Thyroid gland (tissue), 4 donors: Measurements from ENCODE around the gene RNF111. TPM values are rescaled to one million over a fixed set of nuclear protein-coding genes. Genes with fewer than 3 reads are reported as not detected.

Source experiments
- DNase-seq, 2 donors: peaks; one replicate each; pipeline ENCODE4 v3.0.0-alpha.2; 2019
- H3K27ac ChIP-seq, 3 donors: fragments of 200-600 bp; sonication (generic); 1 replicate in 2 of 3; 2 replicates in 1 of 3; pipeline ENCODE4 v1.5.1; 2016 to 2019; ENCODE audit warnings: mild to moderate bottlenecking in 1 of 3, moderate library complexity in 1 of 3
- H3K27me3 ChIP-seq: fragments of 200-600 bp; sonication (generic); one replicate; pipeline ENCODE4 v1.5.1; 2019
- H3K36me3 ChIP-seq, 2 donors: fragments of 200-600 bp; sonication (generic); one replicate each; pipeline ENCODE4 v1.5.1; 2016 to 2019
- H3K4me1 ChIP-seq, 2 donors: fragments of 200-600 bp; sonication (generic); one replicate each; pipeline ENCODE4 v1.5.1; 2017 to 2019
- H3K4me3 ChIP-seq, 3 donors: fragments of 200-600 bp; sonication (generic); replicated peaks in 1 of 3; 1 replicate in 2 of 3; 2 replicates in 1 of 3; pipeline ENCODE4 v1.5.1; 2016; ENCODE audit warnings: mild to moderate bottlenecking in 1 of 3
- H3K9me3 ChIP-seq: fragments of 200-600 bp; sonication (generic); one replicate; pipeline ENCODE4 v1.5.1; 2017
- CTCF ChIP-seq, 6 experiments: fragments of 200-600 bp in 3 of 6; fragments of 450-650 bp in 3 of 6; sonication (generic) in 3 of 6; IDR thresholded peaks; one replicate each; pipeline ENCODE4 v1.5.1; 2016 to 2019; ENCODE audit warnings: antibody characterized with exemption in 6 of 6, mild to moderate bottlenecking in 2 of 6, inconsistent platforms in 1 of 6, moderate library complexity in 1 of 6
- POLR2A ChIP-seq, 2 donors: fragments of 450-650 bp; IDR thresholded peaks; one replicate each; pipeline ENCODE4 v1.6.1; 2017; ENCODE audit warnings: antibody characterized with exemption in 2 of 2, mild to moderate bottlenecking in 2 of 2, moderate library complexity in 1 of 2
- WGBS, 2 donors: methylation state at CpG; one replicate each; pipeline ENCODE4 v1.1.5; 2017; 5-methylcytosine and 5-hydroxymethylcytosine counted together
- intact Hi-C: fragments of 100-400 bp; cut with DNase I; formaldehyde crosslinking; loops from one replicate; pipeline ENCODE4 v1.15.1; 2023
- total RNA-seq, 4 donors: library from RNA; depleted of rRNA; stranded (reverse); fragments of >200 nt; gene quantifications; one replicate each; pipeline ENCODE4 v1.2.3, GENCODE V29; 2016

RNF111 gene
- total RNA-seq, 4 donors from 2014 or later: 19.1 to 33.2 (median 27.4) TPM

DNA sequence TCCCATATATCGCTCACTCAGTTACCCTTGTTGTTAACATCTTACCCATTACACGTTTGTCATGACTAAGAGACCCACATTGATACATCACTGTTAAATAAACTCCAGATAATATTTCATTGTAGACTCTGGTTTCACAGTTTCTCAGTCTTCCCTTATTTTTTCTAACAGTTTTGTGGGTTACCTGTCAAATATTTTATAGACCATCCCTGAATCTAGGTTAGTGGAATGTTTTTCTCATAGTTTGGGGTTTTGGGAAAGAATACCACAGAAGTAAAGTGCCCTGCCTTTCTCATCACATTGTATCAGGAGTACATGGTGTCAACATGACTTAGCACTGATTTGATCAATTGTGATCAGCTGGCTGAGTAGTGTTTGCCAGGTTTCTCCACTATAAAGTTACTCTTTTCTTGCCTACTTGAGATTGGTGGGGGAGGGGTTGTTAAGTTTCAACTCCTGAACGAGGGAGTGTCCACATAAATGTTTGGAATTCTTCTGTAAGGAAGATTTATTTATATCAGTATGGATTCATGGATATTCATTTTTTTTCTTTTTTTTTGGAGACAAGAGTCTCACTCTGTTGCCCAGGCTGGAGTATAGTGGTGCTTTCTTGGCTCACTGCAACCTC lies 25.9 kb downstream of the RNF111 start:
- H3K4me1 ChIP-seq: peaks cover 5 to 14% of the 10 kb centered on the region in 2 donors
- intact Hi-C loops: no loop called here
- 78 to 80% methylated on average over 3 of the region's 3 CpGs for WGBS, 2 donors
- DNase-seq: no peak
- no peak overlapping the region for H3K27ac ChIP-seq
- no peaks in the 10 kb centered on the region for H3K36me3 ChIP-seq
- no peaks in the 10 kb centered on the region for H3K27me3 ChIP-seq
- H3K4me3 ChIP-seq: no peak overlapping the region
- no peaks in the 10 kb centered on the region for H3K9me3 ChIP-seq
- TF ChIP-seq POLR2A (IDR thresholded peaks at IDR 0.05) (no peak), CTCF (IDR thresholded peaks at IDR 0.05) (no peak)

DNA sequence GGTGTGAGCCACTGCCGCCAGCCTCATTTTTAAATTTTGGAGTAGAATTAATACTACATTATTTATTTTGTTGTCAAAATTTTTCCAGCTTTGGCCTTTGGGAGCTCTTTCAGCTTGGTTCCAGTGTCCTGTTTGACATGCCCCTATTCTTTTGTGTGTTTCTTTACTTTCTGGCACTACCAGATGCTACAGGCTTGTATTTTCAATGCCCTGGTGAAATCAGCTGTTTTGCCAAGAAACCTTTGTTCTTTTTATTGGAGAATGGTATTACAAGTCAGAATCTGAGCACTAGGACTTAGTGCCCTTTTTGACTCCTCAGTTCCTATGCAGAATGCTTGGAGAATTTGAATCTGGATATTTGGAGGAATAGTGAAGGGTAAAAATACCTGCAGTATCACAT lies 26.6 kb downstream of the RNF111 start:
- WGBS, 2 donors: 95 to 100% methylated on average over 1 of the region's 1 CpG
- intact Hi-C loops: no loop called here
- H3K4me1 ChIP-seq: peaks cover 5 to 14% of the 10 kb centered on the region in 2 donors
- TF ChIP-seq POLR2A (IDR thresholded peaks at IDR 0.05) (no peak), CTCF (IDR thresholded peaks at IDR 0.05) (no peak)
- H3K27me3 ChIP-seq: no peaks in the 10 kb centered on the region
- H3K36me3 ChIP-seq: no peaks in the 10 kb centered on the region
- no peak for DNase-seq
- no peaks in the 10 kb centered on the region for H3K9me3 ChIP-seq
- no peak overlapping the region for H3K4me3 ChIP-seq
- H3K27ac ChIP-seq: no peak overlapping the region

GRCh38 chr15:59017449-59017848 lies 30.0 kb downstream of the RNF111 start:
- Histone ChIP-seq H3K4me3 (no peak overlapping the region), H3K27me3 (no peaks in the 10 kb centered on the region), H3K4me1 (peaks cover 5 to 14% of the 10 kb centered on the region in 2 donors), H3K36me3 (no peaks in the 10 kb centered on the region), H3K9me3 (no peaks in the 10 kb centered on the region), H3K27ac (no peak overlapping the region)
- 91 to 97% methylated on average over 2 of the region's 2 CpGs for WGBS, 2 donors
- intact Hi-C loops: no loop called here
- TF ChIP-seq CTCF (IDR thresholded peaks at IDR 0.05) (no peak), POLR2A (IDR thresholded peaks at IDR 0.05) (no peak)
- no peak for DNase-seq

GRCh38 chr15:59018833-59019232 lies 31.4 kb downstream of the RNF111 start:
- peak; percentile 11 to 16 for DNase-seq
- peaks cover 3 to 5% of the 10 kb centered on the region in 2 donors for H3K4me1 ChIP-seq
- TF ChIP-seq CTCF (IDR thresholded peaks at IDR 0.05) (no peak), POLR2A (IDR thresholded peaks at IDR 0.05) (no peak)
- no peaks in the 10 kb centered on the region for H3K9me3 ChIP-seq
- intact Hi-C loops: no loop called here
- no peak overlapping the region for H3K27ac ChIP-seq
- no peaks in the 10 kb centered on the region for H3K27me3 ChIP-seq
- no peak overlapping the region for H3K4me3 ChIP-seq
- H3K36me3 ChIP-seq: no peaks in the 10 kb centered on the region
- WGBS, 2 donors: 71 to 76% methylated on average over 5 of the region's 5 CpGs

DNA sequence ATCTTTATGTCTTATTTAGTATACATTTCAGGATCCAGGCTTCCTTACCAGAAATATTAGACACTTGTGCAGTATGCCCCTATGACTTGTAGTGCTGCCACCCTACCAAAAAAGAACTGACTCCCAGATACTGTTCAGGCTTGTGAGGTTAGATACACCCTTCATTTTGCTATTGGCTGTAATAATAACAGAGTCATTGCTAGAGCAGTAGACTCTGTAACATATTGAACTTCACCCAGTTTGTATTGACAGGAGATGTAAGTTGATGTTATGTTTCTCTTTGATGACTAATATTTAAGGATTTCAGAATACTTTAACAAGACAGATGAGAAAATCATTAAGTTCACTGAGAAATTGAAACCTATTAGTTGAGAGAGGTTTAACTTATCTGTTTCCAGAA lies 32.9 kb downstream of the RNF111 start:
- no peak overlapping the region for H3K27ac ChIP-seq
- intact Hi-C loops: no loop called here
- no peak for TF ChIP-seq POLR2A (IDR thresholded peaks at IDR 0.05)
- TF ChIP-seq CTCF (IDR thresholded peaks at IDR 0.05): no peak
- H3K27me3 ChIP-seq: no peaks in the 10 kb centered on the region
- no peak overlapping the region for H3K4me3 ChIP-seq
- no peaks in the 10 kb centered on the region for H3K9me3 ChIP-seq
- H3K4me1 ChIP-seq: no peaks in the 10 kb centered on the region
- H3K36me3 ChIP-seq: no peaks in the 10 kb centered on the region
- no peak for DNase-seq
